Measurements from ENCODE around the gene MAP3K4.

DNA sequence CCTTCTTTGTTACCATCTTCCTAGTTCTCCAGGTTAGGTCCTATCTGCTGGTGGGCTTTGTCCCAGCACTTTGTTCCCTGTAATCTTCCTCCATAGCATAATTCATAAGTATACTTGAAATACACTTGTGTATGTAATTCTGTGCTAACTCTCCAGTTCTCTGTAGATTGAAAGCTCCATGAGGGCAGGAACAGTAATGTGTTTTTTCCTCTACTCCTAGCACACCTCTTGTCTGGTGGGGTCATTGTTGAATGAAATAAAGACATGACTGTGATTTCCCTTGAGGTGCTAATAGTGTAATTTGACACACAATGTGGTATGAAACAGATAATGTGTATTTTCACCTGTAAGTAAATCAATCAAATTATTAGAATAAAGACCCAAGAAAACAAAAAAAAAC, 30.0 kb downstream of the MAP3K4 start:
- TF ChIP-seq ELK1 (IDR thresholded peaks at IDR 0.05; ENCODE audit: borderline replicate concordance, low read depth, low read length) (no peak), CTCF (conservative IDR thresholded peaks at IDR 0.05; ENCODE audit: low read depth, low read length) (no peak), RAD21 (IDR thresholded peaks at IDR 0.05; ENCODE audit: low read length) (no peak), RFX5 (IDR thresholded peaks at IDR 0.05; ENCODE audit: low read depth, low read length) (no peak), POLR2A (IDR thresholded peaks at IDR 0.05; ENCODE audit: low read depth, low read length) (no peak), CEBPB (IDR thresholded peaks at IDR 0.05; ENCODE audit: low read depth, low read length) (no peak), FOS (IDR thresholded peaks at IDR 0.05; ENCODE audit: low read depth, low read length) (no peak), MAFK (IDR thresholded peaks at IDR 0.05; ENCODE audit: low read depth, low read length) (no peak), MAZ (IDR thresholded peaks at IDR 0.05; ENCODE audit: borderline replicate concordance, low read depth, low read length) (no peak)
